GM19099 (cell line): ENCODE results near the gene CCDC102A.

Experiments used
- POLR2A ChIP-seq: IDR thresholded peaks from 3 replicates; pipeline ENCODE4 v1.6.1; 2011; ENCODE audit warnings: low read depth; ENCODE audit not compliant: insufficient read length; ENCODE audit errors: extremely low read depth

CCDC102A gene

GRCh38 chr16:57548408-57548807 is 12.0 kb upstream of the CCDC102A start:
- TF ChIP-seq POLR2A: no peak

- peak; percentile 46 for TF ChIP-seq POLR2A
Observed at GRCh38 chr16:57544124-57544653, 7.8 kb upstream of the CCDC102A start.

GRCh38 chr16:57541754-57542435 is 5.5 kb upstream of the CCDC102A start:
- TF ChIP-seq POLR2A: no peak

- TF ChIP-seq POLR2A: no peak
Observed at GRCh38 chr16:57540906-57541753, 4.8 kb upstream of the CCDC102A start.

GRCh38 chr16:57540387-57540786 is 4.0 kb upstream of the CCDC102A start:
- TF ChIP-seq POLR2A: no peak

GRCh38 chr16:57539072-57539796 is 2.9 kb upstream of the CCDC102A start:
- no peak for TF ChIP-seq POLR2A

- no peak for TF ChIP-seq POLR2A
Observed at GRCh38 chr16:57538235-57538721, 1.9 kb upstream of the CCDC102A start.

GRCh38 chr16:57537581-57538234 is 1.3 kb upstream of the CCDC102A start:
- TF ChIP-seq POLR2A: no peak

GRCh38 chr16:57537194-57537505 is 779 bp upstream of the CCDC102A start:
- no peak for TF ChIP-seq POLR2A

GRCh38 chr16:57535680-57536305 is 578 bp downstream of the CCDC102A start:
- no peak for TF ChIP-seq POLR2A

GRCh38 chr16:57534881-57535658 is 1.3 kb downstream of the CCDC102A start:
- no peak for TF ChIP-seq POLR2A

GRCh38 chr16:57534337-57534880 is 2.0 kb downstream of the CCDC102A start:
- TF ChIP-seq POLR2A: no peak
